ENCODE data around the gene TMEM222.
A peak's percentile ranks its signal among the peaks of the same experiment; 100 is the strongest.

TMEM222 gene

DNA sequence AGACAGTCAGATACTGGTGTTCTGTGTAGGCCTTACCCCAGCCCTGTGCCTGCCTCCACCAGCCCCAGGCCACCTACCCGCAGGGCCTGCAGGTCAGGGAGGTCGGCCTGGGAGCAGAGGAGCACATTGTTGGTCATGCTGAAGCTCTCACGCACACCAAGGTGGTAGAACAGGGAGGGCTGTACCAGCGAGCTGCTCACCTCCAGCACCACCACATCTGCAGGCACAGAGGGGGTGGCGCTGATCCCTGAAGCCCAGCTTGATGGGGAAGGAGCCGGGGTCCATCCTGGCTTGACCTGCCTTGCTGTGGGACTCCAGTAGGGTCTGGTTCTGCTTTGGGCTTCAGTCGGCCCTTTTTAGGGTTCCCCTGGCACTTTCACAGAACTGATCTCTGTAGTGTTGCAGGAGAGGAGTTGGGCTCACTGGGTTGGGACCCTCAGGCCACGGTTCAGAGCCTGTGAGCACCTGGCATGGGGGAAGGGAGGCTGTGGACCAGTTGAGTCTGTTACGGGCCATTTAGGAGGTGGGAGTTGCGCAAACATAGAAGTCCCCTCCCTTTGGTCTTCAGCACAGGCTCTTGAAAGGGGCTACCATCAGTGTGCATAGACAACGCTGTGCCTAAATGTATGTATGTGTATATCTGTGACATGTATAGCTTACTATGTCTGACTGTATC lies 42.9 kb downstream of the TMEM222 start:
- TF ChIP-seq, protein P1, sequence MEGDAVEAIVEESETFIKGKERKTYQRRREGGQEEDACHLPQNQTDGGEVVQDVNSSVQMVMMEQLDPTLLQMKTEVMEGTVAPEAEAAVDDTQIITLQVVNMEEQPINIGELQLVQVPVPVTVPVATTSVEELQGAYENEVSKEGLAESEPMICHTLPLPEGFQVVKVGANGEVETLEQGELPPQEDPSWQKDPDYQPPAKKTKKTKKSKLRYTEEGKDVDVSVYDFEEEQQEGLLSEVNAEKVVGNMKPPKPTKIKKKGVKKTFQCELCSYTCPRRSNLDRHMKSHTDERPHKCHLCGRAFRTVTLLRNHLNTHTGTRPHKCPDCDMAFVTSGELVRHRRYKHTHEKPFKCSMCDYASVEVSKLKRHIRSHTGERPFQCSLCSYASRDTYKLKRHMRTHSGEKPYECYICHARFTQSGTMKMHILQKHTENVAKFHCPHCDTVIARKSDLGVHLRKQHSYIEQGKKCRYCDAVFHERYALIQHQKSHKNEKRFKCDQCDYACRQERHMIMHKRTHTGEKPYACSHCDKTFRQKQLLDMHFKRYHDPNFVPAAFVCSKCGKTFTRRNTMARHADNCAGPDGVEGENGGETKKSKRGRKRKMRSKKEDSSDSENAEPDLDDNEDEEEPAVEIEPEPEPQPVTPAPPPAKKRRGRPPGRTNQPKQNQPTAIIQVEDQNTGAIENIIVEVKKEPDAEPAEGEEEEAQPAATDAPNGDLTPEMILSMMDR (IDR thresholded peaks at IDR 0.05; ENCODE audit: low read depth, low read length) = no peak
- TF ChIP-seq, protein P2, sequence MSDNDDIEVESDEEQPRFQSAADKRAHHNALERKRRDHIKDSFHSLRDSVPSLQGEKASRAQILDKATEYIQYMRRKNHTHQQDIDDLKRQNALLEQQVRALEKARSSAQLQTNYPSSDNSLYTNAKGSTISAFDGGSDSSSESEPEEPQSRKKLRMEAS (IDR thresholded peaks at IDR 0.05; ENCODE audit: low read depth, low read length) = no peak
- TF ChIP-seq POLR2A (IDR thresholded peaks at IDR 0.05; ENCODE audit: extremely low read depth, insufficient read length) (no peak), MYC (IDR thresholded peaks at IDR 0.05; ENCODE audit: low read depth, low read length) (no peak)
- H3K4me3 ChIP-seq (ENCODE audit: low read depth, low read length) = peak overlapping the region; percentile 52

DNA sequence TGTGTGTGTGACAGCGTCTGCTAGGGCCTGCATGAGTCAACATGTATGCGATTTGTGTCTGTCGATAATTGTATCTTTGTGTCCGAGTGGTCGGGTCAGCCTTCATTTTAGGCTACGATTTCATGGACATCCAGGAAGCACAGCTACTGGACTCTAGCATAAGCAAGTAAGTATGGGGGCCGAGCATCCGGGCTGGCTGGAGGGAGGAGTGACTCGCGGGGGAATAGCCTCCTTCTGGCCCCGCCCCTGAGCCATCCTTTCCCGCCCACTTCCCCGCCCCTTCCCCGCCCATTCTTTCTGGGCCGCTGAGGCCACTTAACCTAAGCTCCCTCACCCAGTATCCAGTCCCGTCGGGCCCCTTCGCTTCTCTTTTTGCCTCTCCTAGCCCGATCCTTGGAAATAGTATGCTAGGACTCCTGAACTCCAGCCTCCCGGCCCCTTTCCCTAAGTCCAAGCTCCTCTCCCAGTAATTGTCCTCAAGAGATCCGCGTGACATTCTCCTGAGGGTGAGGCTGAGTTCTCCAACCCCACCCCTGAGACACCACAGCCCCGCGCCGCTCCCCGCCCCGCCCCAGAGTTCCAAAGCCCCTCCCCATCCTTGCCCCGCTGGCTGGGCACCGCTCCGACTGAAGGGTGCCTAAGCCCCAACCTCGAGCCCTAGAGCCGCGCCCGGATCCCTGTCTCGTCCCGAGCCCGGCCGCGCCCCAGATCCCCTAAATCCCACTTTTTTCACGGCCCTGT lies 43.6 kb downstream of the TMEM222 start:
- H3K4me3 ChIP-seq (ENCODE audit: low read depth, low read length) = peak overlapping the region; percentile 66
- TF ChIP-seq, protein P1 (IDR thresholded peaks at IDR 0.05; ENCODE audit: low read depth, low read length) = no peak
- TF ChIP-seq POLR2A (IDR thresholded peaks at IDR 0.05; ENCODE audit: extremely low read depth, insufficient read length) (peak; percentile 45), MYC (IDR thresholded peaks at IDR 0.05; ENCODE audit: low read depth, low read length) (peak; percentile 71)
- TF ChIP-seq, protein P2 (IDR thresholded peaks at IDR 0.05; ENCODE audit: low read depth, low read length) = peak; percentile 19
- peak; percentile 89 for DNase-seq (ENCODE audit: low read depth)

More for the DNA sequence above, 42.9 kb downstream of the TMEM222 start:
- peak; percentile 40 for DNase-seq (ENCODE audit: low read depth)

- TF ChIP-seq, protein P1 (IDR thresholded peaks at IDR 0.05; ENCODE audit: low read depth, low read length) = no peak
- TF ChIP-seq, protein P2 (IDR thresholded peaks at IDR 0.05; ENCODE audit: low read depth, low read length) = no peak
- TF ChIP-seq POLR2A (IDR thresholded peaks at IDR 0.05; ENCODE audit: extremely low read depth, insufficient read length) (peak; percentile 56), MYC (IDR thresholded peaks at IDR 0.05; ENCODE audit: low read depth, low read length) (peak; percentile 51; the same call in 1 of the 2 replicates)
- H3K4me3 ChIP-seq (ENCODE audit: low read depth, low read length) = peak overlapping the region; percentile 66
- peak; percentile 93 for DNase-seq (ENCODE audit: low read depth)
Observed at GRCh38 chr1:27366113-27366410, 44.1 kb downstream of the TMEM222 start.

GRCh38 chr1:27366411-27367159 lies 44.6 kb downstream of the TMEM222 start, which contains the start of gene MAP3K6:
MAP3K6 (minus strand) TSS chr1:27366961; CDS start chr1:27366597, 364 bp downstream.
- peak; percentile 91 for DNase-seq (ENCODE audit: low read depth)
- peak within 1 kb of the TSS; percentile 81 for H3K4me3 ChIP-seq (ENCODE audit: low read depth, low read length)
- TF ChIP-seq, protein P2 (IDR thresholded peaks at IDR 0.05; ENCODE audit: low read depth, low read length) = peak; percentile 43; the same call in 1 of the 2 replicates
- TF ChIP-seq MYC (IDR thresholded peaks at IDR 0.05; ENCODE audit: low read depth, low read length) = peak; percentile 19; the same call in 1 of the 2 replicates
- TF ChIP-seq, protein P1 (IDR thresholded peaks at IDR 0.05; ENCODE audit: low read depth, low read length) = peak; percentile 17
- TF ChIP-seq POLR2A (IDR thresholded peaks at IDR 0.05; ENCODE audit: extremely low read depth, insufficient read length) = peak; percentile 45

DNA sequence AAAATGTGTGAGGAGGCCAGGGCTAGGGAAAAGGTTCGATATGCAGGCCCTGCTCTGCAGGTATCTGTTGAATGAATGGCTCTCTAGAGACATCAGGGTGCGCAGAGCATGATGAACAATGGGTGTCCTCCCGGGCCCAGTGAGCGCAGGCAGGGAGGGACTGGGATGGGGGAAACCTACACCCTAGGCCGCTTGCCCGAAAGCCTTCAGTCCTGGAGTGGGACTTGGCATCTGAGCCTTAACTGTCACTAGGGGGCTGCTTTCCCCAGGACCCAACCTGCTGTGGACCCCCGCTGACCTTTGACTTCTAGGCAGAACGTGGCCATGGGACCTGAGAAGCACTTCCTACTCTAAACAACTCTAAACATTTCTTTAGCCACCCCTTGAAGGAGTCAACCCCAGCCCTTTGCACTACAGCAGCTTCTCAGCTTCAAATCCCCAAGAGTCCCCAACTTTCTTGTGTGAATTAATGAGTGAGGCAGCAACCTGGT lies 45.2 kb downstream of the TMEM222 start:
- DNase-seq (ENCODE audit: low read depth) = no peak
- H3K4me3 ChIP-seq (ENCODE audit: low read depth, low read length) = peak overlapping the region; percentile 81
- no peak for TF ChIP-seq POLR2A (IDR thresholded peaks at IDR 0.05; ENCODE audit: extremely low read depth, insufficient read length)
- no peak for TF ChIP-seq MYC (IDR thresholded peaks at IDR 0.05; ENCODE audit: low read depth, low read length)
- TF ChIP-seq, protein P2 (IDR thresholded peaks at IDR 0.05; ENCODE audit: low read depth, low read length) = no peak
- TF ChIP-seq, protein P1 (IDR thresholded peaks at IDR 0.05; ENCODE audit: low read depth, low read length) = no peak
